HL-60/S4 treated with retinoic acid at 250 ng/mL for 4 days and 3 days (cell line): Measurements from ENCODE around the gene SLC13A5.

ENCODE experiments used
- in situ Hi-C: fragments of 300-500 bp; cut with MboI; formaldehyde crosslinking; loops from 2 replicates; pipeline ENCODE4 v1.7.0; 2022; ENCODE audit warnings: low sequenced_read_pairs

SLC13A5 gene

GRCh38 chr17:6640536-6641246, 72.5 kb downstream of the SLC13A5 start, which contains the start of the genes KIAA0753 and TXNDC17:
Gene KIAA0753, minus strand, starts transcription at chr17:6640711. Its CDS starts 5,608 bp downstream, at chr17:6635103.
Gene TXNDC17, plus strand, starts transcription at chr17:6641060. Its CDS starts 23 bp downstream, at chr17:6641083.
- in situ Hi-C loops, result no loop called here

- in situ Hi-C loops, result no loop called here
Measured at GRCh38 chr17:6639586-6640535, 73.3 kb downstream of the SLC13A5 start.

DNA sequence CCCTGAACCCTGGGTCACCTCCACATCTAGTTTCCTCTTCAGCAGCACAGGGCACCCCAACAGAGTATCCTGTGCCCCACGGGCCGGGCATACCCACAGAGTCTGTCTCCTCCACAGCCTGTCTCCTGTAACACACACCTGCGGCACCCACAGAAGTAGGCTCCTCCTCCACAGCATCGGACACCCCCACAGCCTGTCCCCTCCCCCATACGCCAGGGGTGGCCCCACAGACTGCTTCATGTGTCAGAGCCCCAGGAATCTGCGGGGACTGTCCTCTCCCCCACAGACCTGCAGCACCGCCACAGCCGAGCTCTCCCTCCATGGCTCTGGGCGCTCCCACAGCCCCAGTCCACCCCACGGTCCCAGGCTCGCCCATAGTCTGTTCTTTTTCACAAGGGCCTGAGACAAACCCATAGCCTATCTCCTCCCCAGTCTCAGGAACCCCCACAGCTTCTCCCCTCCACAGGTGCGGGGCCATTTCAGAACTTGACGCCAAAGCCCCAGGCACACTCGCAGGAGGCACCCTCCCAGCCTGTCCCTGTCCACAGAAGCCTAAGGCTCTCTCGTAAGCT, 74.1 kb downstream of the SLC13A5 start:
- in situ Hi-C loops, result no loop called here

GRCh38 chr17:6638046-6638908, 74.9 kb downstream of the SLC13A5 start:
- in situ Hi-C loops, result no loop called here

DNA sequence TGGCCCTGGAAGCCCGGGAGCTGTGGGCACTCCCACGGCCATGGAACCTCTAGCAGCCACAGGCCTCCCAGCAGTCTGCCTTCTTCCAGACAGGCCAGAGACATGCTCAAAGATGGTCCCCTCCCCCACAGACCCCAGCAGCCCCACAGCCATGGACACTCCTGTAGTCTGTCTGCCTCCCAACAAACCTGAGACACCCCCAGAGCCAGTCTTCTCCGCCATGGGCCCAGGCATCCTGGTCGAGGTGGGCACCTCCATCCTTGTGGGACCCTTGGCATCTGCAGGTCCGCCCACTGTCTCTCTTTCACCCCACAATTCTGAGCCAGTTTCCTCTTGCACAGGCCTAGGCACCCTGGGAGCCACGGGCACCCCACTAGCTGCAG, 75.7 kb downstream of the SLC13A5 start:
- in situ Hi-C loops, result no loop called here

- in situ Hi-C loops, result no loop called here
Measured at GRCh38 chr17:6636616-6637457, 76.3 kb downstream of the SLC13A5 start.

DNA sequence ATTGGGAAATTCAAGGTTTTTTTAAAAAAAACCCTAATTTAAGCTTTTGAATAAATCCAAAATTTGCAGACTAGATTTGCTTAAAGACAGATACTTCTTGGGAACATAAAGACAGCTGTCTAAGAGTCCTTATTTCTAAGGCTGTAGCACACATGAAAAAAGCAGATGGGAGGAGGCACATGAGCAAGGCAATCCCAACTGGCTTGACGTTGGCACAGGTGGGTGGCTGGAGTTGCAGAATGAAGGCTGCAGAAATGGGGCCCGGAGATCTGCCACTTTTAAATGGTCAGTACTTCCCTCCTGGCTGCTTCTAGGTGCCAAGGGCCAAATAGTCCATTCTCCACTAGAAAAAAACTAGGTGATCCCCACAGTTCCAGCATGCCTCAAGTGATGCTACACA, 77.1 kb downstream of the SLC13A5 start:
- in situ Hi-C loops, result no loop called here
